B cell (primary cell): ENCODE data around the gene TMEM79.

Experiments
- CTCF ChIP-seq: fragments of 200-600 bp; IDR thresholded peaks from one replicate; pipeline ENCODE4 v1.8.0; 2022; ENCODE audit warnings: antibody characterized with exemption, mild to moderate bottlenecking
- EZH2 ChIP-seq: IDR thresholded peaks from 2 replicates; pipeline ENCODE4 v1.6.1; 2012; ENCODE audit warnings: borderline replicate concordance, low read depth, mild to moderate bottlenecking, moderate library complexity, low read length; ENCODE audit not compliant: insufficient read depth, poor library complexity, severe bottlenecking

GRCh38 chr1:156298852-156299357, 14.8 kb downstream of the TMEM79 start, which contains the start of gene VHLL:
- TF ChIP-seq CTCF (no peak), EZH2 (no peak)
